IPS-15b (cell line): ENCODE measurements around the gene NEURL1B.

Experiments
- H3K27me3 ChIP-seq: one replicate; pipeline ENCODE4 v1.6.1; 2013; ENCODE audit warnings: low read length; ENCODE audit not compliant: control insufficient read depth, insufficient read depth
- H3K36me3 ChIP-seq: one replicate; pipeline ENCODE4 v1.6.1; 2013; ENCODE audit warnings: low read length; ENCODE audit not compliant: control insufficient read depth, insufficient read depth
- H3K4me1 ChIP-seq: one replicate; pipeline ENCODE4 v1.6.1; 2013; ENCODE audit warnings: mild to moderate bottlenecking, low read length; ENCODE audit not compliant: control insufficient read depth, insufficient read depth
- H3K4me3 ChIP-seq: one replicate; pipeline ENCODE4 v1.5.1; 2013; ENCODE audit warnings: low read depth, low read length
- H3K9ac ChIP-seq: one replicate; pipeline ENCODE4 v1.6.1; 2013; ENCODE audit warnings: low read depth, mild to moderate bottlenecking, low read length
- H3K9me3 ChIP-seq: one replicate; pipeline ENCODE4 v1.6.1; 2013; ENCODE audit warnings: mild to moderate bottlenecking, low read length; ENCODE audit not compliant: control insufficient read depth, insufficient read depth

Gene NEURL1B

DNA sequence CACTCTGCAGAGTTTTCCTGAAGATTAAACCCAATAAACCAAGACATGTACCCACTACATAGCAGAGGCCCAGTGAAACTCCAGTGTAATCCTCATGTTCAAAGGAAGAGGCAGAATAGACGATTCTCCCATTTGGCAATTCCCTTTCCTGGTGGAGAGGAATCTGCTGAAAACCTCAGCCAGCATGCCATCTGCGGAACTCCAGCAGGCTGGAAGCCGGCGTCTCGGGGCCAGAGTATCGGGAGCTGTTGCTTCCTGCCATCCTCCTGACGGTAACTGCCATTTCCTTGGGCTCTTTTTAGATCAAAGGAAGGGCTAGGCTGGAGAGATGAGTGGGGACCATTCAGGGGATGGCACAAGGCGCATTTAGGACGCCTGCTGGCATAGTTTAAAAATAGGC lies 20.5 kb downstream of the NEURL1B start:
- H3K27me3 ChIP-seq: no peaks in the 10 kb centered on the region
- H3K4me3 ChIP-seq: no peak overlapping the region
- no peaks in the 10 kb centered on the region for H3K9me3 ChIP-seq
- H3K9ac ChIP-seq: no peak overlapping the region
- H3K4me1 ChIP-seq: no peaks in the 10 kb centered on the region
- H3K36me3 ChIP-seq: no peaks in the 10 kb centered on the region

DNA sequence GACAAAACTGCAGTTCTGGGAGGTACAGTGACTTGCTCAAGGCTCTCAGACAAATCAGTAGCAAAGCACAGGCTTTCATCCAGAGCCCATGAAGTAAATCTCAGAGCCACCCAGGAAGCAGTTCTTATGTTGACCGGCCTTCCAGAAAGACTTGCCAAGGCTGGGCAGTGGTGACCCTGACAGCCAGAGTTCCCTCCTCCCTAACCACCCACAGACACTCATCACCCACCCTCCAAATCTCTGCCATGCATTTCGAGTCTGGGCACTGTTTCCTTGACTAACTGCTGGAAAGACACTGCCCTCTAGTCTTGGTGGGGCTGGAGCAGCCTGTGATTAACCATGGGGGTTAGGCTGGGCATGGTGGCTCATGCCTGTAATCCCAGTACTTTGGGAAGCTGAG lies 21.5 kb downstream of the NEURL1B start:
- no peaks in the 10 kb centered on the region for H3K9me3 ChIP-seq
- no peaks in the 10 kb centered on the region for H3K36me3 ChIP-seq
- H3K4me1 ChIP-seq: no peaks in the 10 kb centered on the region
- H3K9ac ChIP-seq: no peak overlapping the region
- H3K27me3 ChIP-seq: no peaks in the 10 kb centered on the region
- no peak overlapping the region for H3K4me3 ChIP-seq

GRCh38 chr5:172664018-172664417 lies 23.0 kb downstream of the NEURL1B start:
- H3K36me3 ChIP-seq: no peaks in the 10 kb centered on the region
- H3K27me3 ChIP-seq: no peaks in the 10 kb centered on the region
- no peak overlapping the region for H3K4me3 ChIP-seq
- H3K9ac ChIP-seq: no peak overlapping the region
- no peaks in the 10 kb centered on the region for H3K4me1 ChIP-seq
- no peaks in the 10 kb centered on the region for H3K9me3 ChIP-seq

DNA sequence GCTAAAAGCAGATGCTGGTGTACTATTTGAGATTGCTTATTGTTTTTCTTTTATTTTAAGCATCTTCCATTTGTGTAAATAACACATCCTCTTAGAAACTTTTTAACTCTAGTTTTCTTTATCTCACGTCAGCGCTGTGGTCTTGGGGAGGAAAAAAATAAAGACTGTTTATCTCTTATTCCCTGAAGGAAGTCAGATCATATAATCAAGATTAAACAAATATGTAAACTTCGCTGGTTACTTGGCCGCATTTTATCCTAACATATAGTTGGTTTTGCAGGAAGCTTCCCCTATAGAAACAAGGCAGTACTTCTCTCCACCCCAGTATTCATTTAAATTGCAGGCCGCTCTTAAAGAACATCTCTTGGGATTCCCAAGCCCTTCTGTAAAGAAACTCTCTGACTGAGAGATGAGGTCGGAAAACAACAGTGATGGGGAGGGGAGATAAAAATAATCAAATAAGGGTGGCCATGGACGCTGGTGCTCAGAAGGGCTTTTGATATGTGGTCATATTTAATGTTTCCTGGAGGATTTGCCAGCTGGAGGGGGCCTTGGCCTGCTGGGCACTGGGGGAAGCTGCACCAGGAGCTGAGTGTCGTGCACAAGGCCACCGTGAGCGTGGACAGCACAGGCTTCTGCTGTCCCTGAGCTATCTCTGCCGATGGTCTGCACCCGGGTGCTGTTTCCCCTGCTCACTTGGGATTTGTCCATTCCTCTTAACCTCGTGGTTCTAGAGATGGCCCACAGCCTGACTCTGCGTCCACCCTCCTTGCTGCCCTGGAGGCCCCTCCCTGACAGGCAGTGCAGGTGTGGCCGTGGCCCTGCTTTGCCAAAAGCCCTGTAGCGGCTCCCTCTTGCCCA lies 23.8 kb downstream of the NEURL1B start:
- Histone ChIP-seq H3K9ac (no peak overlapping the region), H3K9me3 (no peaks in the 10 kb centered on the region), H3K4me3 (no peak overlapping the region), H3K36me3 (no peaks in the 10 kb centered on the region), H3K27me3 (no peaks in the 10 kb centered on the region), H3K4me1 (no peaks in the 10 kb centered on the region)

- H3K36me3 ChIP-seq: no peaks in the 10 kb centered on the region
- no peak overlapping the region for H3K9ac ChIP-seq
- H3K27me3 ChIP-seq: no peaks in the 10 kb centered on the region
- no peaks in the 10 kb centered on the region for H3K9me3 ChIP-seq
- H3K4me3 ChIP-seq: no peak overlapping the region
- no peaks in the 10 kb centered on the region for H3K4me1 ChIP-seq
Measured at GRCh38 chr5:172666251-172666650, 25.2 kb downstream of the NEURL1B start.

- no peaks in the 10 kb centered on the region for H3K9me3 ChIP-seq
- no peaks in the 10 kb centered on the region for H3K27me3 ChIP-seq
- no peaks in the 10 kb centered on the region for H3K36me3 ChIP-seq
- H3K4me1 ChIP-seq: no peaks in the 10 kb centered on the region
- no peak overlapping the region for H3K9ac ChIP-seq
- no peak overlapping the region for H3K4me3 ChIP-seq
Measured at GRCh38 chr5:172667786-172668593, 26.9 kb downstream of the NEURL1B start.

GRCh38 chr5:172668594-172669071 lies 27.6 kb downstream of the NEURL1B start:
- no peak overlapping the region for H3K9ac ChIP-seq
- no peak overlapping the region for H3K4me3 ChIP-seq
- no peaks in the 10 kb centered on the region for H3K9me3 ChIP-seq
- H3K36me3 ChIP-seq: no peaks in the 10 kb centered on the region
- H3K4me1 ChIP-seq: no peaks in the 10 kb centered on the region
- H3K27me3 ChIP-seq: no peaks in the 10 kb centered on the region

GRCh38 chr5:172669386-172670004 lies 28.4 kb downstream of the NEURL1B start:
- no peak overlapping the region for H3K9ac ChIP-seq
- no peaks in the 10 kb centered on the region for H3K36me3 ChIP-seq
- H3K27me3 ChIP-seq: no peaks in the 10 kb centered on the region
- H3K4me3 ChIP-seq: no peak overlapping the region
- H3K4me1 ChIP-seq: no peaks in the 10 kb centered on the region
- no peaks in the 10 kb centered on the region for H3K9me3 ChIP-seq

DNA sequence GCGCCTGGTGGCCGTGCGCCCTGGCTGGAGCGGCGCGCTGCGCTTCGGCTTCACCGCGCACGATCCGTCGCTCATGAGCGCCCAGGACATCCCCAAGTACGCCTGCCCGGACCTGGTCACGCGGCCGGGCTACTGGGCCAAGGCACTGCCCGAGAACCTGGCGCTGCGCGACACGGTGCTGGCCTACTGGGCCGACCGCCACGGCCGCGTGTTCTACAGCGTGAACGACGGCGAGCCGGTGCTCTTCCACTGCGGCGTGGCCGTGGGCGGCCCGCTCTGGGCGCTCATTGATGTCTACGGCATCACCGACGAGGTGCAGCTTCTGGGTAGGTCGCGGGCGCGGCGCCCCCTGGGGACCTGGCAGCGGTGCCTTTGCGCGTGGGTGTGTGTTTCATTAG lies 28.9 kb downstream of the NEURL1B start:
- Histone ChIP-seq H3K4me3 (no peak overlapping the region), H3K36me3 (no peaks in the 10 kb centered on the region), H3K9ac (no peak overlapping the region), H3K9me3 (no peaks in the 10 kb centered on the region), H3K4me1 (no peaks in the 10 kb centered on the region), H3K27me3 (no peaks in the 10 kb centered on the region)

GRCh38 chr5:172670444-172670843 lies 29.4 kb downstream of the NEURL1B start:
- Histone ChIP-seq H3K9me3 (no peaks in the 10 kb centered on the region), H3K4me3 (no peak overlapping the region), H3K4me1 (no peaks in the 10 kb centered on the region), H3K36me3 (no peaks in the 10 kb centered on the region), H3K27me3 (no peaks in the 10 kb centered on the region), H3K9ac (no peak overlapping the region)

DNA sequence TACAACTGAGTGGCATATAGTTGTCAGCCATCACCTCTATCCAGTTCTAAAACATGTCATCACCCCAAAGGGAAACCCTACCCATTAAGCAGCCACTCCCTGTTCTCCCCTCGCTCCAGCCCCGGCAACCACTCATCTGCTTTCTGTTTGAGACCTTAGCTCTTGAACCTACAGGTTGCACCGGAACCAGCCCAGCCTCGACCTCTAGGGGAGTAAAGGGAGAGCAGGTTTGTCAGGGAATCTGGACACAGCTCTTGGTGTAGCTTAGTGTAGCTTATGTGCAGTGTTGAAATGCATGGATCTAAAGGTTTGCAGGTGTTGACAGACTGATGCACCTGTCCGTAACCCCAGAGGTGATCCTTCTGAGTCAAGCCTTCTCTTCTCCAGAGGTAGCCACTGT lies 30.0 kb downstream of the NEURL1B start:
- Histone ChIP-seq H3K27me3 (no peaks in the 10 kb centered on the region), H3K9me3 (no peaks in the 10 kb centered on the region), H3K4me3 (no peak overlapping the region), H3K36me3 (no peaks in the 10 kb centered on the region), H3K4me1 (no peaks in the 10 kb centered on the region), H3K9ac (no peak overlapping the region)
